NCI-H2029 treated with DMSO at 0.1 percent for 48 hours (cell line): ENCODE results near the gene KDM2B.
A peak's percentile ranks its signal among the peaks of the same experiment; 100 is the strongest.

Experiments
- DNase-seq: peaks from one replicate; lab custom pipeline; 2025; lab: John Stamatoyannopoulos, UW

KDM2B gene

GRCh38 chr12:121455766-121456420 is 124.9 kb downstream of the KDM2B start:
- DNase-seq = no peak

DNA sequence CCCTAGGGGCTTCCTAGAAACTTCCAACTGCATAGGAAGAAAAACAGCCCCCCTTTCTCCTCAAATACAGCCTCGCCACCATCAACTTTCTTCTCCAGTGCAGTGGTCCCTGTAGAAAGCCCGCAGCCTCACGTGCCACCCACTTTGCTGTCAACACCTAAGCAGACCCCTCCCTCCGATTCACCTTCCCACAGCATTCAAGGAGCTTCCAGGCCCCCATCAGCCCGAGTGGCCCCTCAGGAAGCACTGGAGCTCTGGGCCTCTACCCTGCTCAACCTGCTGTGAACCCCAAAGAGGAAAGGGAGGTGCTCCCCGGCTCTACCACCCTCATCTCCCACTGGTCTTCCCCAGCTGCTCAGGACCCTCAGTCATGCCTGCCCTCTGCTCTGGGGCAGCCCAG is 125.9 kb downstream of the KDM2B start:
- no peak for DNase-seq

DNA sequence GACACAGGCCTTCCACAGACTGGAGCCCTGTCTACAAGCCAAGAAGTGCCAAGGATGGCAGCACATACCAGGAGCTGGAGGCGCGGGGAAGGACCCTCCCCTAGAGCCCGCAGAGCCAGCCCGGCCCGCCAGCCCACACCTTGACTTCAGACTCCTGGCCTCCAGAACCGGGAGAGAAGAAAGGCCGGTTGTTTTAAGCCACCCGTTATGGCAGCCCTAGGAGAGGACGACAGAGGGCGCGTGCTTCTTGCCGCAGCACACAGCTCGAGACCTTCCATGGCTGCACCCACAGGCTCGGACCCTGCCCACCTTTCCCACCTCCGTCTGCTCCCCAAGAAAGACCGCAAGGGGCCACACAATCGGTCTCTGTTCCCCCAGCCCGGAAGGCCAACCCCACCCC is 127.2 kb downstream of the KDM2B start:
- no peak for DNase-seq

DNA sequence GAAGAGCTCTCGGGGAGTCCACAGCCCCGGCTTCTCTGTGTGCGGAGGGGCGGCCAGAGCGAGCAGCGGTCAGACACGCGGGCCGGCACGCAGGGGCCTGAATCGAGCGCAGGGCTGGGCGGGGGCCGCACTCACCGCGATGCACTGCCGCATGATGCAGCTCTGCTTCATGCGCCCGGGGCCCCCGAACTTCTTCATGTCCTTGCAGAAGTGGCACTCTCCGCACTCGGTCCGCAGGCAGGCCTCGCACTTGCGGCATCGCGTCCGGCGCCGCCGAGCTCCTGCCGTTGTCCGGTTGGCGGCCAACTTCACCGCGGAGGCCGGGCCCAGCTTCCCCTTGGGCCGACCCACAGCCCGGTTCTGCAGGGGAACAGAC is 127.8 kb downstream of the KDM2B start:
- no peak for DNase-seq

- DNase-seq = no peak
Observed at GRCh38 chr12:121452340-121452984, 128.4 kb downstream of the KDM2B start.

- DNase-seq = no peak
Observed at GRCh38 chr12:121451961-121452339, 128.9 kb downstream of the KDM2B start.

DNA sequence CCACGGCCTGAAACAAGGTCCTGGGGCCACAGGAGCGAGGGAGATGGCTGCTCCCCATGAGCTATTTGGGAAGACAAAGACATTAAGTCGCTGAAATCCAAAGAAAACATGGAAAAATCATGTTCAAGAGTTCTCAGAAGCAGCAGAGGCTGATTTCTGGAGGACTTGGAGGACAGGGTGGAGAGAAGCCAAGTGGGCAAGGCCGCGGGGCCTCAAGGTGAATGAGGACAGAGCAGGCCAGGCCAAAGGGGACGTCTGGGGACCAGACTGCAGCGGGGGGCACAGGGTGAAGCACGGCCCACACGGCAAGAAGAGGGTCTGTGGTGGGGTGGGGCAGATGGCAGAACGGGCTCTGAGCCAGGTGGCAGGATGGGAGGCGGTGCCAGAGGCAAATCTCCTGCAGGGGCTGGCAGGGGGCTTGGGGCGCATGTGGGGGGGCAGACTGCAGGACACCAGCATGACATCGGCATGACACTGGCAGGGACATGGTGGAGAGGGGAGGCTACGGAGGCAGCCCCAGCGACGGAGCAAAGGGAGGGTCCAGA is 132.0 kb downstream of the KDM2B start:
- DNase-seq = no peak

DNA sequence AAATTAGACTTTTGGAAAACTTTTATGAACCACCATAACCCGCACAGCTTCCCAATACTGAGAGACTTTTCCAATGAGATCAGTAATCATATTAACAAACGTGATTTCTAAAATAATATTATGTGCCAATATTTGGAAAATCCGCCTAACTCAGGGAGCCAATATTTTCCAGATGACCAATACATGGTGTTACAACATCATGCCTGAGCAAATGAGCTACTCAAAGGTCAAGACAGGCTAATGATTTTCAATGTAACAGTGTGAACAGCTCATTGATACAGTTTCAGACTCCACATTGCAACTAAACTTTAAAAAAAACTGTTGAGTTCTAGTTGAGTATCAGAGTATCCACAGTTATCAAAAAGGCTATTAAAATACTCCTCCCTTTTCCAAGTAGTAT is 134.1 kb downstream of the KDM2B start:
- DNase-seq = no peak

- no peak for DNase-seq
Observed at GRCh38 chr12:121444842-121445202, 136.0 kb downstream of the KDM2B start.

GRCh38 chr12:121443911-121444841 is 136.6 kb downstream of the KDM2B start:
- no peak for DNase-seq

GRCh38 chr12:121443193-121443870 is 137.5 kb downstream of the KDM2B start:
- peak; percentile 46 for DNase-seq

DNA sequence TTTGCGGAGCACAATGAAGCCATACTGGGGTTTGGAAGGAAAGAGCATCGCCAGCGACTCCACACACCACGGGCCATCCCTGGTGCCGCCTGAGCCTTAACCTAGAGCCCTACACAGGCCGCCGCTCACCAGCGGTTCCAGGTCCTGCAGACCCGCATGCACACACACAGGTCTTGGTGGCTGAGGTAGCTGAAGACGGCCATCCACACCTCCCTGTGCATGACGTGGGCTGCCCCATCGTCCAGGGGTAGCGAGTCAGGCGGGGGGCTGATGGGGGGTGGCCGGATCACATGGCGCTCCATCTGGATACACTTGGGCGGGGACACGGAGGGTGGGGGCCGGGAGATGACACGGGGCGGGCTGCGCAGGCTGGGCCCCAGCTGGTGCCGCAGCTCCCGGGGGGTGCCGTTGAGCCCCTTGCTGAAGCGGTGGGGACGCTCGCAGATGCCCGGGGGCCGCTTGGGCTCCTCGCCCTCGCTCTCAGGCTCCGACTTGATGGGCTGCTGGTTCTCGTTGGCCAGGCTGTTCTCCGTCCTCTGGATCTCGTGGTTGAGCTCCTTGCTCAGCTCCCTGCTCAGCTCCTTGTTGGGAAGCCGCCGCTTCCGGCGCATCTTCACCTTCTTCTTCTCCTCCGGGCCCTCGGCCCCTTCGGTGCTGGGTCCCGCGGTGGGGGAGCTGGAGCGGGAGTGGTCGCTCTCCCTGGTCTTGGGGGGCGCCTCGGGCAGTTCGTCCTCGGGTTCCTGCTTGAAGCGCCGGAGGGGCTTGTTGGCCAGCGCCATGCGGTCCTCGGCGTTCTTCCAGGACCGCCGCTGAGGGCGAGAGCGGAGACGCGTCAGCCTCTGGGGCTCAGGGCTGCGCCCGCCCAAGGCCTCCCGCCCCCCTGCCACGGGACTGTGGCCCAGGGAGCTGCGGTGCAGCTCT is 138.5 kb downstream of the KDM2B start:
- DNase-seq = no peak

DNA sequence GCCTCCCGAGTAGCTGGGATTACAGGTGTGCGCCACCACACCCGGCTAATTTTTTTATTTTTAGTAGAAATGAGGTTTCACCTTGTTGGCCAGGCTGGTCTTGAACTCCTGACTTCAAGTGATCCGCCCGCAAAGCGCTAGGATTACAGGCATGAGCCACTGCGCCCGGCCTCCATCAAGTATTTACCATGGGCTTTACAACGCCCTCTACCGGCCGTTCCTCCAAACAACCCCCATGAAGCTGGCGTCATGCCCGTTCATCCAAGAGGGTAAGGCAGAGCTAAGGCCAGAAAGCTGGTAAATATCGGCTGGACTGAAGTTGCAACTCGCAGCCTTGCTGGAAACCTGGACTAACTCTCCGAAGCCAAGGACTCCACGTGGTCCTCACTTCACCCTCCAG is 139.3 kb downstream of the KDM2B start:
- no peak for DNase-seq

- DNase-seq = no peak
Observed at GRCh38 chr12:121440768-121441167, 140.1 kb downstream of the KDM2B start.

DNA sequence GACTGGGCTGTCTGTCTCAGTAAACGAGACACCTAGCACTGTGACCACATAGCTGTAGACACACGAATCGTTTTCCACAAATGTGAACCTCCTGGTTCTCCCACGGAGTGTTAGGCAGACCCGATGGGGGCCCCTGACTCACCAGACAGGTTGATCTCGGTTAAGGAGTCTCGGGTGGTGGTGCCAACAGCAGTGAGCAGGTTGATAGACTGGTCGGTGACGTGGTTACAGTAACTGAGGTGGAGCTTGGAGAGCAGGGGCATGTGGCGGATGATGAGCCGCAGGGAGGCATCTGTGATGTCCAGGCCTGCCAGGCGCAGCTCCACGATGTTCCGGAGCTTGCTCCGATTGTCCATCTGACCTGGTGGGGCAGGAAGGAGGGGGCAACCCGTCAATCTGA is 141.1 kb downstream of the KDM2B start:
- no peak for DNase-seq

DNA sequence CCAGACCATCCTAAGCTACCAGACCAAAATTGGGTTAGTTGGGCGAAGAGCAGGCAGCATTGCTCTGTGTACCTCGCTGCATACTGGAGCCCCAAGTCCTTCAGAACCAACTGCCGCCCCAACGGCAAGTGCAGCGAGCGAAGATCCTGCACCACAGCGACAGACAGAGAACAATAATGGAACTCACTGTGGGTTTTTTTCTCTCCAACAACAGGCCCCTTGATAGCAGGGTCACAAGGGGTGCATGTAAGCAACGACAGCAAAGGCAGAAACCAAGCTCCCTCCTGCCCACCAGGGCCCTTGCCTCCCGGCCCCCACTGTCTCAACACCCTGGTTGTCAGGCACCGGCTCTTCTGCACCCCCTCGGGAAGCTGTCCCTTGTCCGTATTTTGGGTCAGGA is 141.9 kb downstream of the KDM2B start:
- no peak for DNase-seq

GRCh38 chr12:121436706-121437105 is 144.1 kb downstream of the KDM2B start:
- DNase-seq = no peak

- no peak for DNase-seq
Observed at GRCh38 chr12:121432740-121433480, 147.9 kb downstream of the KDM2B start.

GRCh38 chr12:121430833-121431415 is 149.9 kb downstream of the KDM2B start:
- DNase-seq = no peak

DNA sequence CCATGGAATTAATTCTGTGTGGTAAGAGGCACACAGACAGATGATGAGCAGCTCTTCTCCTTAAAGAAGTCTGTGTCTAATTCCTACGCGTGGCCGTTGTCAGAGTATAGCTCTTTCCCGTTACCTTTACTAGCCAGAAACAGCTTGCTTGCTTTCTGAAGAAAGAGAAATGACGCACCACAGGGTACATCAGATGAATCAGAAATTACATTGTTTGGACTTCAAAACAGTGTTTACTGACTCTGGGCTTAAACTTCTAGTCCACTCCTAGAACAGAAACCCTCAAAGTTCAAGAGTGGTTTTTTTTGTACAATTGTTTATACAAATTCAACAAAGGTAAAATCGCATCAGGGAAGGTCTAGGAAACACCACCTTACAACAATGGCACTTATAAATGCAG is 151.9 kb downstream of the KDM2B start:
- no peak for DNase-seq
